ENCODE results near the gene AEBP1.

Gene AEBP1

GRCh38 chr7:44133295-44133694 lies 29.1 kb downstream of the AEBP1 start:
- no peak for DNase-seq (ENCODE audit: insufficient read length, low spot score)
- FAIRE-seq = no peak
- no peak for TF ChIP-seq CTCF (IDR thresholded peaks at IDR 0.05; ENCODE audit: insufficient read depth, missing control alignments)

- no peak for DNase-seq (ENCODE audit: insufficient read length, low spot score)
- no peak for FAIRE-seq
- TF ChIP-seq CTCF (IDR thresholded peaks at IDR 0.05; ENCODE audit: insufficient read depth, missing control alignments) = no peak
Observed at GRCh38 chr7:44134943-44135628, 30.9 kb downstream of the AEBP1 start.

GRCh38 chr7:44136731-44137130 lies 32.6 kb downstream of the AEBP1 start:
- DNase-seq (ENCODE audit: insufficient read length, low spot score) = no peak
- FAIRE-seq = no peak
- TF ChIP-seq CTCF (IDR thresholded peaks at IDR 0.05; ENCODE audit: insufficient read depth, missing control alignments) = no peak

- FAIRE-seq = no peak
- no peak for TF ChIP-seq CTCF (IDR thresholded peaks at IDR 0.05; ENCODE audit: insufficient read depth, missing control alignments)
Observed at GRCh38 chr7:44138698-44139097, 34.6 kb downstream of the AEBP1 start.

GRCh38 chr7:44139311-44140010 lies 35.3 kb downstream of the AEBP1 start:
- no peak for TF ChIP-seq CTCF (IDR thresholded peaks at IDR 0.05; ENCODE audit: insufficient read depth, missing control alignments)
- no peak for DNase-seq (ENCODE audit: insufficient read length, low spot score)
- FAIRE-seq = no peak

More at GRCh38 chr7:44138698-44139097, 34.6 kb downstream of the AEBP1 start:
- DNase-seq (ENCODE audit: insufficient read length, low spot score) = no peak

- no peak for TF ChIP-seq CTCF (IDR thresholded peaks at IDR 0.05; ENCODE audit: insufficient read depth, missing control alignments)
- no peak for FAIRE-seq
- no peak for DNase-seq (ENCODE audit: insufficient read length, low spot score)
Observed at GRCh38 chr7:44140341-44140740, 36.2 kb downstream of the AEBP1 start.
